Omental fat pad (tissue), 4 donors: ENCODE measurements around the gene STK10. TPM values are rescaled to one million over a fixed set of nuclear protein-coding genes. Genes with fewer than 3 reads are reported as not detected.

Source experiments
- ATAC-seq: fragments of 150-250 bp; one replicate; pipeline ENCODE4 v1.9.1; 2016; ENCODE audit warnings: mild to moderate bottlenecking, moderate library complexity; ENCODE audit not compliant: low FRiP score
- DNase-seq: peaks from one replicate; pipeline ENCODE4 v3.0.0-alpha.2; 2019; ENCODE audit warnings: low spot score
- total RNA-seq, 4 donors: library from RNA; depleted of rRNA; stranded (reverse); fragments of >200 nt; gene quantifications; one replicate each; pipeline ENCODE4 v1.1.0, GENCODE V29; 2016
- TF ChIP-seq, protein P1 (sequence below), 3 donors: fragments of 450-650 bp; IDR thresholded peaks; one replicate each; pipeline ENCODE4 v1.5.1; 2016 to 2017; ENCODE audit warnings: antibody characterized with exemption in 3 of 3, mild to moderate bottlenecking in 3 of 3, moderate library complexity in 2 of 3

Gene STK10
- 100 to 1,000 TPM in 1 of 4 donors, 10 to 100 TPM in 3; 26.4 to 110 (median 52.4) TPM for total RNA-seq

DNA sequence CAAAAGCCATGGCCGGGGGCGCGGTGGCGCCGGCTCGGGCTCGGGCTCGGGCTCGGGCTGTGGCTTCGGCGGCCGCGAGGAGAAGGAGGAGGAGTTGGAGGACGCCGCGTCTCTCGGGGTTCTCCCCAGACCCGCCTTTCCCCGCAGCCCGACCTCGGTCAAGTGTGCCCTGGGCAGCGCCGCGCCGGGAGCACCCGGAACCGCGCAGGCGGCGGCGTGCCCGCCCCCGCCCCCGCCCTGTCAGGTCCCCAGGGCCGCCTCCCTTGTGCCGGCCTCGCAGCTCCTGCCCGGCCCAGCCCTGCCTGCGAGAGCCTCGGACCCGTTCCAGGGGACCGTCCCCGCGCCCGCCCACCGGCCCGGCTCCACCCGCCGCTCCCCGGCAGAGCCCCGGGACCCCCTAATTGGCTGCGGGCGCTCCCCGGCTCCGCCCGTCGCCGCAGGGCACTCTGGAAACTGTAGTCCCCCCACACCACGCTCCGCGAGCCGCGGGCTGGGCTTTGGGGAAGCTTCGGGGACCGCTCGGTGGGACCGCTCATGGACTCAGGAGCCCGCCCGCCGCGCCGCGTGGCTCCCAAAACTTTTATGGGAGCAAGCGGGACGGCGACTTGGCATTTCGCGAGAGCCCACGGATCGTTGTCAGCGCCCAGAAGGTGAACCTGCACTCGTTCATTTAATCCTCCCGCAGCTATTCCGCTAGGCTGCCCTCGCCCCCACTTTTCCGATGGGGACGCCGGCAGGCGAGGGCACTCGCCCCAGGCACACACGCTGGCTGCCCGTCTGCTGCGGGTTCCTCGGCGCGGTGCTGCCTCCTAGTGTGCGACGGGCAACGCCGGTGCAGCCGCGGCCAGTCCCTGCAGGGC lies at the start of gene STK10:
STK10 (minus strand) TSS at position 192 of the 860 bp plus-strand sequence; CDS start at position 10, 182 bp downstream.
- ATAC-seq (peak; percentile 94), DNase-seq (peak; percentile 59)
- TF ChIP-seq, protein P1, sequence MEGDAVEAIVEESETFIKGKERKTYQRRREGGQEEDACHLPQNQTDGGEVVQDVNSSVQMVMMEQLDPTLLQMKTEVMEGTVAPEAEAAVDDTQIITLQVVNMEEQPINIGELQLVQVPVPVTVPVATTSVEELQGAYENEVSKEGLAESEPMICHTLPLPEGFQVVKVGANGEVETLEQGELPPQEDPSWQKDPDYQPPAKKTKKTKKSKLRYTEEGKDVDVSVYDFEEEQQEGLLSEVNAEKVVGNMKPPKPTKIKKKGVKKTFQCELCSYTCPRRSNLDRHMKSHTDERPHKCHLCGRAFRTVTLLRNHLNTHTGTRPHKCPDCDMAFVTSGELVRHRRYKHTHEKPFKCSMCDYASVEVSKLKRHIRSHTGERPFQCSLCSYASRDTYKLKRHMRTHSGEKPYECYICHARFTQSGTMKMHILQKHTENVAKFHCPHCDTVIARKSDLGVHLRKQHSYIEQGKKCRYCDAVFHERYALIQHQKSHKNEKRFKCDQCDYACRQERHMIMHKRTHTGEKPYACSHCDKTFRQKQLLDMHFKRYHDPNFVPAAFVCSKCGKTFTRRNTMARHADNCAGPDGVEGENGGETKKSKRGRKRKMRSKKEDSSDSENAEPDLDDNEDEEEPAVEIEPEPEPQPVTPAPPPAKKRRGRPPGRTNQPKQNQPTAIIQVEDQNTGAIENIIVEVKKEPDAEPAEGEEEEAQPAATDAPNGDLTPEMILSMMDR (IDR thresholded peaks at IDR 0.05), result peak in 1 of 3 donors; percentile 80

DNA sequence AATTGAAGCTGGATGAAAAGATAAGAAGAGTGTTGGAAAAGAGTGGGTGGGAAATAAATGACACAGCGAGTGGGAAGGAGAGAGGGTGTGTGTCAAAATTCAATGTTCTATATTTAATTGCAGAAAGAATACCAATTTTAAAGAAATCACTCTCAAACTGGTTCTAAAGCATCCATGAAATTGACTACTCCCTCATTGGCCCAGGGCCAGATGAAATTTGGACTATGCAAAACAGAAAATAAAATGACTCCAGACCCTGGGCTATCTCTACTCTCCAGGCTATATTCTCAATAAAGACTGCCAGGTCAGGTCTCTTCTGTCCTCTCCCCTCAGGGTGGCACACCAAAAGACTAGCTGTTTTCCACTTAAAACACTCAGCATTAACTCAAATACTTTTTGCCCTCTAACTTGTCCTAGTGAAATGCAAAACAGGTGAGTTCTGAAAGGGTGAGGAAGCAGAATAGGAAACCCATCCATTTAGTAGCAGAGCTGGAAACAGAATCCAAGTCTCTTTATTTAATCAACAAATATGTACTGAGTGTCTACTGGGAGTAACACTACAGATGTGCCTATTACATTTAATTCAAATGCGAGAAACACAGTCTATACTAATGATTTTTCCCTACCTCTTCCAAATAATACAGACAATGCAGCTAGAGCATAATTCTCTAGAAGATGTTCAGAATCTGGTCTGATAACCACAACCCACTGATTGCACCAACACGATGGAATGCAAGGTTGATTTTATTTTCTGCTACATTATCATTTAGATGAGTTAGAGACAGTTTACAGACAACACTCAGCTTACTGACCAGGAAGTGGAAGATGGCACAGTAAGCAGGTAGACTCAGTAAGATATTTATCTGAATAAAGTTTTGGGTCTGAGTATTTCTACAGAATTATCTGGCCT lies 48.1 kb upstream of the STK10 start:
- DNase-seq (no peak), ATAC-seq (no peak)
- TF ChIP-seq, protein P1 (IDR thresholded peaks at IDR 0.05), result no peak

DNA sequence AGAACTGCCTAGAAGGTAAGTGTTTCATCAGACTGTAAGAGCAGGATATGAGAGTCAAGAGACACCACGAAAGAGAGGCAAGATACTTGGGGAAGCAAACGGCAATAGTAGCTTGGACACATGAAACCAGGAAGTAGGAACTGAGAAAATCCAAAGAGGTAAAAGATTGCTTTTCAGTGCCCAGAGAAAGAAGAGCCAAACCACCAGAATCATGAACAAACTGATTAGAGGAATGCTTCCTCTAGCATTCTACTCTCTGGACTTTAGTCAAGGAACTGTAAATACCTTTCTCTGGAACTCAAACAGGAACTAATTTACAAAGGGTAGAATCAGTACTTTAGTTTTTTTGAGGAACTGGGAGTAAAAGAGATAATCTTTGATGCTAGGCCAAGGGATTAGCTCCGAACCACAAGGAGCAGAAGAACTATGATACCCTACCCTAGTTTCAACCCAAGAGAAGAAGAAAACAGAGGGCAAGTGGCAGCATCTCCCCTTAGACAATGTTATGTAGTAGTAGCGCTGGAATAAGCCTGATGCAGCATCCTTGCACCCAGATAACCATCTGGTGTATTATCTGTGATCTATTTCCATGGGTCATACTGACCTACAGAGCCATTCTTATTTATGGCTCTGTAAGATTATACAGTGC lies 47.2 kb upstream of the STK10 start:
- DNase-seq (no peak), ATAC-seq (no peak)
- TF ChIP-seq, protein P1 (IDR thresholded peaks at IDR 0.05), result no peak

DNA sequence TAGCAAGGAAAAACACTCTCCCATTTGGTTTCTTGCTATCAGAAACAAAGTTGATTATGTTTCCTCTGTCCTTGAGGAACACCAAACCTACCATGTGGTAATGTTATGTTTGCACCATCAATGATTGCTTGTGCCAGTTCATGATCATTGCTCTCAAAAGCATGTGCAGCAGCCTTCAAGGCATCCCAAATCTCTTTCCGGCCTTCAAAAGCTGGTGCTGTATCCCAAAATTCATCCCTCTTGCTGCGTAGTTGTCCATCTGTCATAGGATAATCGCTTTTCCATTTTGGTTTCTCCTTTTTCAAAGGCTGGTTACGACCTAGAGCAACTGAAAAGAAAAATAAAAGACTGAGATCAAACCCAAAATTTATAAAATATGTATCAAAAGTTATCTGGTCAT lies 46.0 kb upstream of the STK10 start:
- TF ChIP-seq, protein P1 (IDR thresholded peaks at IDR 0.05), result no peak

DNA sequence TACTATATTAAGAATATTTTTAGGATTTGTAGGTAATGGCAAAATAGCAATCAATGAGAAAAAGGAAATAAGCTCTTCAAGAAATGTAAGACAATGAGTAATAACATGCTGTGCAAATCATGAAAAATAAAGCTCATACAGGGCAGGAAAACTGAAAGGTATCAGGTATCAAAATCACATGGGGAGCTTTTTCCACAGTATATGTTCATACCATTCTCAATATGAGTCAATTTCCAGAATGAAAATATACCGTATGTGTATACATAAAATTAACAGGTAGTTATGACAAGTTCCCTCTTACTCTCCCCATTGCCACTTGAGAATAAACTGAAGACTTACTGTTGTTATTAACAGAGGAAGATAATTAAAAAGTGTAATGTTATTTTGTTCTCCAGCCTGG lies 41.9 kb upstream of the STK10 start:
- DNase-seq (no peak), ATAC-seq (no peak)
- TF ChIP-seq, protein P1 (IDR thresholded peaks at IDR 0.05), result no peak

More for the DNA sequence above, 46.0 kb upstream of the STK10 start:
- ATAC-seq (no peak), DNase-seq (no peak)

DNA sequence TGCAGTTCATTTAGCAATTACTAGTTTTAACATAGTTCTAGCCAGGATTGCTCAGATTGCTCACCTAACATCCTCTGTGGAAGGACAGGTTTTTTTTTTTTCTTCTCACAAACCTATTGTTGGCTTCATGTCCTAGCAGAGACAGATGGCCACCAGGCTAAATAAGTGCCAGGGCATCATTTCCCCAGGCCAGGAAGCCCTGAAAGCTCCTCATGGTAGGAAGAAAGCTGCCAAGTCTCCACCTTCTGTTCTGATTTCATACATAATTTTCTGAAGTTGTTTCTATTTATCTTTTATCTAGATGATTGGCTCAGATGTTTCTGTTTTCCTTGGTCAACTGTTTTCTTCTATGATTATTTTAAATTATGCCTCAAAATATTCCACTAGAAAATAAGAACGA lies 37.0 kb upstream of the STK10 start:
- DNase-seq (no peak), ATAC-seq (no peak)
- TF ChIP-seq, protein P1 (IDR thresholded peaks at IDR 0.05), result no peak
